Panc1 (cell line): ENCODE results near the gene AGBL2.

Experiments used
- POLR2AphosphoS5 ChIP-seq: IDR thresholded peaks from 2 replicates; pipeline ENCODE4 v1.6.1; 2012; ENCODE audit warnings: mild to moderate bottlenecking, low read depth, low read length, moderate library complexity
- TF ChIP-seq, protein P1 (sequence below): fragments of 450-650 bp; IDR thresholded peaks from 2 replicates; pipeline ENCODE4 v1.5.1; 2017; ENCODE audit warnings: mild to moderate bottlenecking

DNA sequence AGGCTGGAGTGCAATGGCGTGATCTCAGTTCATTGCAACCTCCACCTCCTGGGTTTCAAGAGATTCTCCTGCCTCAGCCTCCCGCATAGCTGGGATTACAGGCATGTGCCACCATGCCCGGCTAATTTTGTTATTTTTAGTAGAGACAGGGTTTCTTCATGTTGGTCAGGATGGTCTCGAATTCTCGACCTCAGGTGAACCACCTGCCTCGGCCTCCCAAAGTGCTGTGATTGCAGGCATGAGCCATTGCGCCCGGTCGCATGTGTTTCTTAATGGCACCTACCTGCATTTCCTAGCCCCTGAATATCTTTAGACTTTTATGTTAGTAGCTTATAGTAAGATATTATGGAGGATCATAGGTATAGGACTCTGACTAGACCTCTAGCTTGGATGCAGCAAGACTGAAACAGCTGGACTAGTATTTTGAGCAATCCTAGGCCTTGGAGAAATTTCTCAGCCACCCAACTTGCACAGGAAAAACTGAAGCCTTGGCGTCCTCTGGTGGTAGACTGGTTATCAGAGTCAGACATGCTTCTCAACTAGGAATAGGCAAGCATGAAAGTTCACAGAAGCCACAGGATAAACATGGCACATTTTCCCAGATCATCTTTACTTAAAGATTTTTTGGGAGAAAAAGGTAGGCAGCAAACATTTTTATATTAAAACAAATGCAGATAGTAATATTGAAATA, 98.3 kb downstream of the AGBL2 start:
- TF ChIP-seq, protein P1, sequence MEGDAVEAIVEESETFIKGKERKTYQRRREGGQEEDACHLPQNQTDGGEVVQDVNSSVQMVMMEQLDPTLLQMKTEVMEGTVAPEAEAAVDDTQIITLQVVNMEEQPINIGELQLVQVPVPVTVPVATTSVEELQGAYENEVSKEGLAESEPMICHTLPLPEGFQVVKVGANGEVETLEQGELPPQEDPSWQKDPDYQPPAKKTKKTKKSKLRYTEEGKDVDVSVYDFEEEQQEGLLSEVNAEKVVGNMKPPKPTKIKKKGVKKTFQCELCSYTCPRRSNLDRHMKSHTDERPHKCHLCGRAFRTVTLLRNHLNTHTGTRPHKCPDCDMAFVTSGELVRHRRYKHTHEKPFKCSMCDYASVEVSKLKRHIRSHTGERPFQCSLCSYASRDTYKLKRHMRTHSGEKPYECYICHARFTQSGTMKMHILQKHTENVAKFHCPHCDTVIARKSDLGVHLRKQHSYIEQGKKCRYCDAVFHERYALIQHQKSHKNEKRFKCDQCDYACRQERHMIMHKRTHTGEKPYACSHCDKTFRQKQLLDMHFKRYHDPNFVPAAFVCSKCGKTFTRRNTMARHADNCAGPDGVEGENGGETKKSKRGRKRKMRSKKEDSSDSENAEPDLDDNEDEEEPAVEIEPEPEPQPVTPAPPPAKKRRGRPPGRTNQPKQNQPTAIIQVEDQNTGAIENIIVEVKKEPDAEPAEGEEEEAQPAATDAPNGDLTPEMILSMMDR = peak; percentile 79
- TF ChIP-seq POLR2AphosphoS5 = no peak
